ENCODE results near the gene C1S. TPM values are rescaled to one million over a fixed set of nuclear protein-coding genes. Genes with fewer than 3 reads are reported as not detected.

Gene C1S
- total and polyA plus RNA-seq, 2 of the 4 experiments (the other 2 are of a cell fraction), result 49.6 to 85.4 TPM

- DNase-seq (no peak), ATAC-seq (ENCODE audit: low read depth) (no peak)
- BruUV-seq (replicated peaks), result no TSS peak
- Histone ChIP-seq H2BK15ac (ENCODE audit: low read depth, low read length) (peak overlapping the region; percentile 81; the same call in 2 of the 3 replicates), H2BK120ac (ENCODE audit: low read depth, low read length) (peak overlapping the region; percentile 93), H3K9ac (ENCODE audit: low read depth, low read length) (peak overlapping the region; percentile 60; the same call in 1 of the 2 replicates), H3K4ac (ENCODE audit: low read depth, low read length) (peak overlapping the region; percentile 88), H4K91ac (ENCODE audit: insufficient read depth, low read depth, low read length) (peak overlapping the region; percentile 89), H2BK20ac (ENCODE audit: low read depth, low read length) (peak overlapping the region; percentile 95), H2AFZ (replicated peaks; ENCODE audit: low read length, poor library complexity) (peak overlapping the region; percentile 92), H3K18ac (ENCODE audit: low read depth, low read length) (peak overlapping the region; percentile 56; the same call in 1 of the 2 replicates), H3K36me3 (ENCODE audit: control insufficient read depth, insufficient read depth, low read length) (peaks cover 25% of the 10 kb centered on the region; the same call in 1 of the 2 replicates), H3K27ac (ENCODE audit: insufficient read depth, low read length) (peak overlapping the region; percentile 71), H3K56ac (ENCODE audit: extremely low read depth, insufficient read depth, low read length) (no peak overlapping the region), H3K4me1 (ENCODE audit: control insufficient read depth, insufficient read depth, low read length) (peaks cover 26% of the 10 kb centered on the region), H3K4me3 (ENCODE audit: insufficient read depth, low read depth, low read length) (no peak overlapping the region), H4K5ac (ENCODE audit: low read depth, low read length) (peak overlapping the region; percentile 91), H3K23ac (ENCODE audit: low read depth, low read length) (peak overlapping the region; percentile 73; the same call in 1 of the 2 replicates), H3K4me2 (ENCODE audit: low read depth, low read length) (no peak overlapping the region), H3K79me1 (ENCODE audit: low read depth in 1 of 2, low read length in 2 of 2) (peaks cover 13 to 28% of the 10 kb centered on the region in 2 experiments; a peak in 3 of 4 replicates), H3K9me3 (ENCODE audit: control insufficient read depth, insufficient read depth, low read length) (no peaks in the 10 kb centered on the region), H3K14ac (replicated peaks; ENCODE audit: low read depth, low read length) (peak overlapping the region; percentile 87), H2BK5ac (ENCODE audit: low read depth, low read length, poor library complexity, severe bottlenecking) (peak overlapping the region; percentile 7), H2AK5ac (ENCODE audit: low read depth, low read length) (peak overlapping the region; percentile 57), H3K27me3 (ENCODE audit: control insufficient read depth, insufficient read depth, low read length) (no peaks in the 10 kb centered on the region), H2AK9ac (replicated peaks; ENCODE audit: low read depth, low read length, poor library complexity) (peak overlapping the region; percentile 65), H3K9me1 (ENCODE audit: insufficient read depth, low read length) (peaks cover 21% of the 10 kb centered on the region), H4K8ac (ENCODE audit: low read depth in 2 of 2, low read length in 2 of 2) (peak overlapping the region; percentile 60 to 97; a peak in 3 of 4 replicates), H4K20me1 (ENCODE audit: insufficient read depth, low read length) (no peaks in the 10 kb centered on the region)
- POLR2A ChIA-PET (ENCODE audit: unreplicated experiment), result no interaction called here
- CTCF ChIA-PET, result interaction anchor here (0.6 to 1.9 kb wide), 4 partner anchors 15 to 148 kb away, joined by 3 to 5 read pairs (median 4); partner anchors contain the start of gene C1S
- intact Hi-C loops (cut with micrococcal nuclease) (loop anchor here (1.0 kb wide), 5 partner anchors 14 to 149 kb away; partner anchors contain the start of genes C12orf57, C1S and LPCAT3), dilution Hi-C loops (cut with HindIII; ENCODE audit: low sequenced_read_pairs, unreplicated experiment) (no loop called here), in situ Hi-C loops (cut with MboI; ENCODE audit: low sequenced_read_pairs) (no loop called here)
- TF ChIP-seq MAFK (IDR thresholded peaks at IDR 0.05; ENCODE audit: low read depth, low read length), result no peak
- TF ChIP-seq NFE2L2 (IDR thresholded peaks at IDR 0.05; ENCODE audit: low read depth, low read length), result no peak
- TF ChIP-seq MXI1 (IDR thresholded peaks at IDR 0.05; ENCODE audit: borderline replicate concordance, low read depth, low read length), result no peak
- TF ChIP-seq SMC3 (IDR thresholded peaks at IDR 0.05; ENCODE audit: low read depth, low read length), result no peak
- no peak for TF ChIP-seq POLR2A (IDR thresholded peaks at IDR 0.05; ENCODE audit: low read depth, low read length)
- TF ChIP-seq MAZ (IDR thresholded peaks at IDR 0.05; ENCODE audit: borderline replicate concordance, low read depth, low read length), result no peak
- no peak for TF ChIP-seq RCOR1 (IDR thresholded peaks at IDR 0.05; ENCODE audit: insufficient replicate concordance, low read length)
- no peak for TF ChIP-seq BHLHE40 (IDR thresholded peaks at IDR 0.05; ENCODE audit: low read depth, low read length)
- no peak for TF ChIP-seq CEBPB (IDR thresholded peaks at IDR 0.05; ENCODE audit: low read depth, low read length)
- TF ChIP-seq RFX5 (IDR thresholded peaks at IDR 0.05; ENCODE audit: low read depth, low read length), result no peak
- no peak for TF ChIP-seq USF2 (IDR thresholded peaks at IDR 0.05; ENCODE audit: low read depth, low read length)
- WGBS, 2 experiments (ENCODE audit: extremely low coverage in 2 of 2, insufficient read length in 1 of 2), result no CpG with 5 or more reads among the region's 8 CpGs
Measured at GRCh38 chr12:7092986-7093460, 32.5 kb downstream of the C1S start.

Data from IMR-90 (cell line).